ENCODE data around the gene TIGD4.
"Not testable (repeated sequence)": the region's sequence is repeated elsewhere in the genome, so short reads cannot be mapped to it uniquely, and the experiment has no call there.

The TIGD4 gene

GRCh38 chr4:152773953-152774352 is 5.6 kb downstream of the TIGD4 start:
- Histone ChIP-seq H3K79me2 (ENCODE audit: insufficient read depth, low read depth) (no peaks in the 10 kb centered on the region), H3K27ac (no peak overlapping the region), H4K20me1 (ENCODE audit: insufficient read depth) (no peaks in the 10 kb centered on the region), H3K4me1 (ENCODE audit: low read depth, poor library complexity, severe bottlenecking) (peaks cover 11% of the 10 kb centered on the region), H3K36me3 (ENCODE audit: insufficient read depth) (no peaks in the 10 kb centered on the region), H3K27me3 (ENCODE audit: insufficient read depth, low read depth) (no peaks in the 10 kb centered on the region), H2AFZ (ENCODE audit: low read depth) (no peak overlapping the region), H3K9ac (no peak overlapping the region), H3K4me3 (IDR thresholded peaks at IDR 0.05; ENCODE audit: insufficient read depth, low read depth, low read length) (no peak overlapping the region), H3K4me2 (no peak overlapping the region)
- no peak for TF ChIP-seq CTCF (conservative IDR thresholded peaks at IDR 0.05; ENCODE audit: low read depth, low read length)

GRCh38 chr4:152773339-152773738 is 6.2 kb downstream of the TIGD4 start:
- no peaks in the 10 kb centered on the region for H4K20me1 ChIP-seq (ENCODE audit: insufficient read depth)
- H3K4me1 ChIP-seq (ENCODE audit: low read depth, poor library complexity, severe bottlenecking): peaks cover 7% of the 10 kb centered on the region
- H3K79me2 ChIP-seq (ENCODE audit: insufficient read depth, low read depth): no peaks in the 10 kb centered on the region
- H3K27ac ChIP-seq: no peak overlapping the region
- no peak overlapping the region for H3K9ac ChIP-seq
- H3K36me3 ChIP-seq (ENCODE audit: insufficient read depth): no peaks in the 10 kb centered on the region
- no peak overlapping the region for H3K4me2 ChIP-seq
- no peaks in the 10 kb centered on the region for H3K27me3 ChIP-seq (ENCODE audit: insufficient read depth, low read depth)
- H3K4me3 ChIP-seq (IDR thresholded peaks at IDR 0.05; ENCODE audit: insufficient read depth, low read depth, low read length): no peak overlapping the region
- no peak for TF ChIP-seq CTCF (conservative IDR thresholded peaks at IDR 0.05; ENCODE audit: low read depth, low read length)
- no peak overlapping the region for H2AFZ ChIP-seq (ENCODE audit: low read depth)

DNA sequence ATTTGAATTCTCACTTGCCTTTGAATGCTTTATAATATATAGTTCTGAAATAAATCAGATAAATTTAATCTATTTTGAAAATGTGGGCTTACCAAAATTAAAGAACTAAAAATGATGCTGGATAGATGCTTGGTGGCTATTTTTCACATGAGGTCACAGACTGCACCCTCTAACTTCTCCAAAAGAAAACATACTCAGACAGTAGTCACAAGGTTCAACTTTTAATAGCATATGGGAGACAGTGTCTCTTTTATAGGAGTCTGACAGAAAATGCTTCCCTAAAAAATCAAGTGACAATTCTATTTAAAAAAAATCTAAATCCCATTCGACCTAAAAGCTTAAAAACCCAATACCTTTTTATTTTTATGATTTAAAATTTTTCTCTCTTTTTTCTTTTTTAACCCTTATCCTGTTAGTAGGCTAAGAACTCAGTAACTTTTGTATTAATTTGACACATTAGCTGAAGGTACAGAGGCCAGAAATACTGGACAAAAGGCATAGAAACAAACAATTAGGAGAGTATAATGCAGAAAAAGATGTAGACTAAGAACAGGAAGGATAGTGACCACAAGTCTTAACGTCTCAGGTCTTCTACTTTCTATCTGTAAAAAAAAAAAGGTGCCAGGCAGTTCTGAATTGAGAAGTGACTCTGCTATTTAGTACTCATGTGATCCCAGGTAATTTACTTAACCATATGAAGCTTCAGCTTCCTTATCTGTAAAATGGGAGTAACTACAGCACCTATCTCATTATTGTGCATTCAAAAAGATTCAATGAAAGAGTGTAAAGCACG is 7.6 kb downstream of the TIGD4 start:
- H3K79me2 ChIP-seq (ENCODE audit: insufficient read depth, low read depth): no peaks in the 10 kb centered on the region
- no peak overlapping the region for H2AFZ ChIP-seq (ENCODE audit: low read depth)
- no peak overlapping the region for H3K4me2 ChIP-seq

GRCh38 chr4:152765069-152765737 is 14.3 kb downstream of the TIGD4 start:
- H3K79me2 ChIP-seq (ENCODE audit: insufficient read depth, low read depth); H3K27ac ChIP-seq; H3K4me2 ChIP-seq; H3K9ac ChIP-seq; H2AFZ ChIP-seq (ENCODE audit: low read depth); H4K20me1 ChIP-seq (ENCODE audit: insufficient read depth); H3K36me3 ChIP-seq (ENCODE audit: insufficient read depth); H3K4me1 ChIP-seq (ENCODE audit: low read depth, poor library complexity, severe bottlenecking); H3K27me3 ChIP-seq (ENCODE audit: insufficient read depth, low read depth); H3K4me3 ChIP-seq (IDR thresholded peaks at IDR 0.05; ENCODE audit: insufficient read depth, low read depth, low read length): not testable (repeated sequence)

More for the DNA sequence above, 7.6 kb downstream of the TIGD4 start:
- H3K4me3 ChIP-seq (IDR thresholded peaks at IDR 0.05; ENCODE audit: insufficient read depth, low read depth, low read length): no peak overlapping the region
- H3K9ac ChIP-seq: no peak overlapping the region
- no peaks in the 10 kb centered on the region for H3K36me3 ChIP-seq (ENCODE audit: insufficient read depth)
- no peaks in the 10 kb centered on the region for H3K27me3 ChIP-seq (ENCODE audit: insufficient read depth, low read depth)
- no peaks in the 10 kb centered on the region for H4K20me1 ChIP-seq (ENCODE audit: insufficient read depth)
- no peak for TF ChIP-seq CTCF (conservative IDR thresholded peaks at IDR 0.05; ENCODE audit: low read depth, low read length)
- no peak overlapping the region for H3K27ac ChIP-seq
- H3K4me1 ChIP-seq (ENCODE audit: low read depth, poor library complexity, severe bottlenecking): no peaks in the 10 kb centered on the region

- Histone ChIP-seq H3K27ac (no peak overlapping the region), H3K79me2 (ENCODE audit: insufficient read depth, low read depth) (no peaks in the 10 kb centered on the region), H2AFZ (ENCODE audit: low read depth) (no peak overlapping the region), H3K4me1 (ENCODE audit: low read depth, poor library complexity, severe bottlenecking) (no peaks in the 10 kb centered on the region), H3K36me3 (ENCODE audit: insufficient read depth) (no peaks in the 10 kb centered on the region), H3K4me2 (no peak overlapping the region), H4K20me1 (ENCODE audit: insufficient read depth) (no peaks in the 10 kb centered on the region), H3K4me3 (IDR thresholded peaks at IDR 0.05; ENCODE audit: insufficient read depth, low read depth, low read length) (no peak overlapping the region), H3K27me3 (ENCODE audit: insufficient read depth, low read depth) (no peaks in the 10 kb centered on the region), H3K9ac (no peak overlapping the region)
- no peak for TF ChIP-seq CTCF (conservative IDR thresholded peaks at IDR 0.05; ENCODE audit: low read depth, low read length)
Observed at GRCh38 chr4:152763796-152764195, 15.7 kb downstream of the TIGD4 start.

Data from KMS-11 (cell line).